NT2/D1 (cell line): ENCODE data around the gene RGS17.

Source experiments
- DNase-seq: peaks from one replicate; pipeline ENCODE4 v3.0.0-alpha.2; 2011; ENCODE audit warnings: low read depth, low spot score
- H3K27me3 ChIP-seq: 2 replicates; pipeline ENCODE4 v1.6.0; 2011; ENCODE audit warnings: mild to moderate bottlenecking; ENCODE audit not compliant: insufficient read length, insufficient read depth
- H3K36me3 ChIP-seq: 2 replicates; pipeline ENCODE4 v1.6.1; 2011; ENCODE audit warnings: mild to moderate bottlenecking, low read length, mixed read lengths; ENCODE audit not compliant: insufficient read depth, insufficient read length
- H3K4me1 ChIP-seq: 2 replicates; pipeline ENCODE4 v1.5.1; 2011; ENCODE audit not compliant: insufficient read depth, insufficient read length
- H3K4me3 ChIP-seq: 2 replicates; pipeline ENCODE4 v1.5.1; 2011; ENCODE audit warnings: low read depth; ENCODE audit not compliant: insufficient read length
- H3K9ac ChIP-seq: 2 replicates; pipeline ENCODE4 v1.6.0; 2011; ENCODE audit warnings: low read depth; ENCODE audit not compliant: insufficient read length
- H3K9me3 ChIP-seq: 2 replicates; pipeline ENCODE4 v1.5.1; 2011; ENCODE audit warnings: mild to moderate bottlenecking, low read length; ENCODE audit not compliant: insufficient read depth
- SUZ12 ChIP-seq: IDR thresholded peaks from 2 replicates; pipeline ENCODE4 v1.6.1; 2011; ENCODE audit not compliant: insufficient read length, insufficient read depth; ENCODE audit errors: extremely low read depth
- YY1 ChIP-seq: IDR thresholded peaks from 2 replicates; pipeline ENCODE4 v1.6.1; 2011; ENCODE audit not compliant: insufficient read length, insufficient read depth
- ZNF274 ChIP-seq: IDR thresholded peaks from 2 replicates; pipeline ENCODE4 v1.6.1; 2011; ENCODE audit warnings: mild to moderate bottlenecking, low read depth, low read length

The RGS17 gene

GRCh38 chr6:153104220-153104619 lies 26.9 kb downstream of the RGS17 start:
- H3K36me3 ChIP-seq = no peaks in the 10 kb centered on the region
- no peaks in the 10 kb centered on the region for H3K4me1 ChIP-seq
- no peak overlapping the region for H3K4me3 ChIP-seq
- DNase-seq = no peak
- no peaks in the 10 kb centered on the region for H3K9me3 ChIP-seq
- H3K27me3 ChIP-seq = no peaks in the 10 kb centered on the region
- H3K9ac ChIP-seq = no peak overlapping the region
- TF ChIP-seq YY1 (no peak), SUZ12 (no peak), ZNF274 (no peak)

GRCh38 chr6:153103319-153103655 lies 27.8 kb downstream of the RGS17 start:
- H3K9ac ChIP-seq = no peak overlapping the region
- H3K27me3 ChIP-seq = no peaks in the 10 kb centered on the region
- no peaks in the 10 kb centered on the region for H3K4me1 ChIP-seq
- no peak overlapping the region for H3K4me3 ChIP-seq
- no peak for TF ChIP-seq ZNF274
- TF ChIP-seq SUZ12 = no peak
- no peak for TF ChIP-seq YY1
- no peaks in the 10 kb centered on the region for H3K36me3 ChIP-seq
- no peaks in the 10 kb centered on the region for H3K9me3 ChIP-seq
- DNase-seq = no peak

GRCh38 chr6:153102605-153103318 lies 28.3 kb downstream of the RGS17 start:
- TF ChIP-seq YY1 = no peak
- no peak for TF ChIP-seq SUZ12
- Histone ChIP-seq H3K9me3 (no peaks in the 10 kb centered on the region), H3K9ac (no peak overlapping the region), H3K27me3 (no peaks in the 10 kb centered on the region), H3K4me3 (no peak overlapping the region), H3K36me3 (no peaks in the 10 kb centered on the region), H3K4me1 (no peaks in the 10 kb centered on the region)
- DNase-seq = no peak

GRCh38 chr6:153101461-153101860 lies 29.6 kb downstream of the RGS17 start:
- Histone ChIP-seq H3K9me3 (no peaks in the 10 kb centered on the region), H3K4me1 (no peaks in the 10 kb centered on the region), H3K4me3 (no peak overlapping the region), H3K9ac (no peak overlapping the region), H3K36me3 (no peaks in the 10 kb centered on the region), H3K27me3 (no peaks in the 10 kb centered on the region)
- no peak for DNase-seq
- TF ChIP-seq YY1 (no peak), ZNF274 (no peak), SUZ12 (no peak)

- Histone ChIP-seq H3K9me3 (no peaks in the 10 kb centered on the region), H3K4me3 (no peak overlapping the region), H3K4me1 (no peaks in the 10 kb centered on the region), H3K27me3 (no peaks in the 10 kb centered on the region), H3K9ac (no peak overlapping the region), H3K36me3 (no peaks in the 10 kb centered on the region)
- TF ChIP-seq SUZ12 = no peak
- no peak for DNase-seq
Measured at GRCh38 chr6:153099636-153100035, 31.4 kb downstream of the RGS17 start.

GRCh38 chr6:153096792-153097191 lies 34.3 kb downstream of the RGS17 start:
- TF ChIP-seq YY1 = no peak
- TF ChIP-seq SUZ12 = no peak
- TF ChIP-seq ZNF274 = no peak
- H3K4me1 ChIP-seq = no peaks in the 10 kb centered on the region
- DNase-seq = no peak

GRCh38 chr6:153096031-153096430 lies 35.1 kb downstream of the RGS17 start:
- H3K4me1 ChIP-seq = no peaks in the 10 kb centered on the region
- H3K4me3 ChIP-seq = no peak overlapping the region
- H3K9ac ChIP-seq = no peak overlapping the region
- DNase-seq = no peak
- no peaks in the 10 kb centered on the region for H3K27me3 ChIP-seq
- no peaks in the 10 kb centered on the region for H3K36me3 ChIP-seq
- TF ChIP-seq YY1 (no peak), ZNF274 (no peak), SUZ12 (no peak)
- H3K9me3 ChIP-seq = no peaks in the 10 kb centered on the region

More at GRCh38 chr6:153096792-153097191, 34.3 kb downstream of the RGS17 start:
- H3K36me3 ChIP-seq = no peaks in the 10 kb centered on the region
- no peaks in the 10 kb centered on the region for H3K9me3 ChIP-seq
- H3K4me3 ChIP-seq = no peak overlapping the region
- no peaks in the 10 kb centered on the region for H3K27me3 ChIP-seq
- H3K9ac ChIP-seq = no peak overlapping the region
